Stimulated activated CD8-positive, alpha-beta memory T cell treated with anti-CD3 and anti-CD28 coated beads, Interleukin-12 subunit alpha, Interleukin-12 subunit beta, amount 100 ng/mL, for 24 hours (primary cell): ENCODE data around the gene KIAA1217.

ENCODE experiments used
- DNase-seq: peaks from one replicate; pipeline ENCODE4 v3.0.0-alpha.2; 2020; ENCODE audit errors: extremely low read depth

The KIAA1217 gene

DNA sequence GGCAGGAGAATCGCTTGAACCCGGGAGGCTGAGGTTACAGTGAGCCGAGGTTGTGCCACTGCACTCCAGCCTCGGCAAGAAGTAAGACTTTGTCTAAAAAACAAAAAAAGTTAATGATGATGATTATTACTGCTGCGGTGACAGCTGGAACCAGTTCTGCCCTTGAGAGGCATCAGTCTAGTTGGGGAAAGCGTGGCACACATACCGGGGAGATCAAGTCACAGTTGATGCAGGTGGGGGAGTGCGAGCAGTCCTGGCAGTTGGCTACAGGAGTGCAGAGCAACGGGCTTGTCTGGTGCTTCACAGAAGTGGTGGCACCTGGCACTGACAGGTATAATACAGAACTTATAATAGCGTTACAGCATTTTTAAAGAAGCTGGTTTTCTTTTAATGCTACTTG lies 341.7 kb downstream of the KIAA1217 start:
- no peak for DNase-seq

- no peak for DNase-seq
These were observed 342.2 kb downstream of the KIAA1217 start for GRCh38 chr10:24551161-24551560.

DNA sequence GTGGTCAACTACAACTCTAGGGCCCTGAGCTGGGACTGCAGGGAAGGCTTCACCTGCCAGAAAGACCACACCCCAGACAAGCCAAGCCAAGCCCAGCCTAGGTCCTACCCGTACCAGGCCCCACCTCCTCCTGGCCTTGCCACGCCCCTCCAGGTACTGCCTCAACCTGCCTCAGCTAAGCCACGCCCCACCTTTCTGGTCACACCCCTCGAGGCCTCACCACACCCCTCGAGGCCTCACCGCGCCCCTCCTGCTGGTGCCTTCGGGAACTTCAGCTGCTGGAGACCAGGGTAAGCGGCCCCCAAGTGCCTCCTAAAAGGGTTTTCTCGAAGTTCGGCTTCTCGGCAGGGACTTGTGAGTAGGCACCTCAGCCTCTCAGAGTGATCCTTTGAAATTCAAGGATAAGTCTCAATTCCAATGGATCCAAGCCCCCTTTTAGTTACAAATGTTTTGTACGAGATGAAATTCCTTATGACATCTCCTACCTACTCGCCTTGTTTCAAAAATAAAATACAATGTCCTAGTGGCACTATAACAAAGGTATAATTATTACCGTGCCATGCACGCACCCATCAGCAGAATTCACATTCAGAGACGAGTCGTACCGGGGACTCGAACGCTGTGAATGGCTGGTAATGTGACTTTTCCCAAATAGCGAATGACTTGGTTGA lies 343.5 kb downstream of the KIAA1217 start:
- DNase-seq, result no peak

GRCh38 chr10:24553051-24553612 lies 344.2 kb downstream of the KIAA1217 start:
- DNase-seq, result no peak

GRCh38 chr10:24554036-24554435 lies 345.1 kb downstream of the KIAA1217 start:
- no peak for DNase-seq

DNA sequence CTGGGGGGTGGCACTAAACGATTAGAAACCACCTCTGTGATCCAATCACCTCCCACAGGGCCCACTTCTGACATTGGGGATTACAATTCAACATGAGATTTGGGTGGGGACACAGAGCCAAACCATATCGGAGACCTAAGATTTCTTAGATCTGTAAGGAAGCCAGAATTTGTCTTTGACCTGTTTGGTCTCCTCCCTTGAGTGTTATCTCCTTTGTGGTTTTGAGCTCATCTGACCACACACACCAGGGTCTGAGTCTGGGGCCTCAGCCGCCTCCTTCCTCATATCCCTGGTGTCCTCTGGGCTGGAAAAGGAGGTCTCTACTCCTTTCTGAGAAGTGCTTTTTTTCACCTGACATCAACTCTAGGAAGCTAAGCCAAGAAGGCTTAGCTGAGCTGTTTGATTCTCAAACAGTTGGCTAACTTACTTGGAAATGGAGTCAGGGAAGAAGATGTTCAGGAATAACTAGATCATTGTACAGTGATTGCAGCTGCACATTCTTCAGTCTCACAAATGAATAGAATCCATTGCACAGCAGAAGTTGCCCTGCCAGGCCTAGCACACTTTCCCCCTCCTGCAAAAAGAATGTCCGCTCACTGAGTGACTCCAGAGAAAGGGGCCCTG lies 347.3 kb downstream of the KIAA1217 start:
- DNase-seq, result no peak

GRCh38 chr10:24556750-24557742 lies 348.1 kb downstream of the KIAA1217 start:
- DNase-seq, result no peak

- no peak for DNase-seq
These were observed 352.5 kb downstream of the KIAA1217 start for GRCh38 chr10:24561453-24561852.

DNA sequence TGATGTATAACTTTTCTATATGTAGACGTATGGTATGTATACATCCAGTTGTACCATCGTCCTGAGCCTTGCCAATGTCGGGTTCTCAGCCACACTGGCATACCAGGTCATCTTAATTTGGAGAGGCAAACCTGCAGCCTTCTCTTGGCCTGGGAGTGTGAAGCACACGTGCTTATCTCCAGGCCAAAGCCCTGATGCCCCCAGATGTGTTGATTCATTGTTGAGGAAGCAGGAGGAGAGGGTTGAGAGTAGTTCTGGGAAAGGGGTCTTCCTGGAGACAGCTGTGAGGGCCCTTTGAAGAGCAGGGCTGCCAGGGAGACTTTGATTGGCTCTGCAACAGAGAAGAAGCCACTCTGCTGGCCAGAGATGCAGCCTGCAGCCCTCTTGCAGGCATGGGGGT lies 359.1 kb downstream of the KIAA1217 start:
- no peak for DNase-seq

DNA sequence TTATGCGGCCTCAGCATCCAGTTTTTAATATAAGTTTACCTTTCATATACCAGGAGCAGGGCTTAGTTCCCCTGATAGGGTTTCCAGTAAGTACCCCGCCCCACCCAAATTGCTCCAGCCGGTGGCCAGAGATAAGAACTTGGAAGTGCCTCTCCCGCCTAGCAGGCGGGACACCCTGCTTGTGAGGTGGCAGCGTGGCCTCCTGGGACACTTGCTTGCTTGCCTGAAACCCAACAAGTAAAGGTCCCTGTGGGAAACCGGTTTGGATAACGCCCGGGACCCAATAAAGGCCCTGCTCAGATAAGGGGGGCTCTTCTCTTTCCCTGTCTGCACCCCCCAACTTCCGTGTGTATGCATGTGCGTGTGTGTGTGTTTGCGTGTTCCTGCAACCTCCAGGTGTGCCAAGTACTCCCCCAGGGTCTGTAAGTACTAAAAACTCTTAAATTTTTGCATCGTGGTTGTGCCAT lies 360.4 kb downstream of the KIAA1217 start:
- no peak for DNase-seq

GRCh38 chr10:24569828-24570657 lies 361.1 kb downstream of the KIAA1217 start:
- DNase-seq, result no peak

DNA sequence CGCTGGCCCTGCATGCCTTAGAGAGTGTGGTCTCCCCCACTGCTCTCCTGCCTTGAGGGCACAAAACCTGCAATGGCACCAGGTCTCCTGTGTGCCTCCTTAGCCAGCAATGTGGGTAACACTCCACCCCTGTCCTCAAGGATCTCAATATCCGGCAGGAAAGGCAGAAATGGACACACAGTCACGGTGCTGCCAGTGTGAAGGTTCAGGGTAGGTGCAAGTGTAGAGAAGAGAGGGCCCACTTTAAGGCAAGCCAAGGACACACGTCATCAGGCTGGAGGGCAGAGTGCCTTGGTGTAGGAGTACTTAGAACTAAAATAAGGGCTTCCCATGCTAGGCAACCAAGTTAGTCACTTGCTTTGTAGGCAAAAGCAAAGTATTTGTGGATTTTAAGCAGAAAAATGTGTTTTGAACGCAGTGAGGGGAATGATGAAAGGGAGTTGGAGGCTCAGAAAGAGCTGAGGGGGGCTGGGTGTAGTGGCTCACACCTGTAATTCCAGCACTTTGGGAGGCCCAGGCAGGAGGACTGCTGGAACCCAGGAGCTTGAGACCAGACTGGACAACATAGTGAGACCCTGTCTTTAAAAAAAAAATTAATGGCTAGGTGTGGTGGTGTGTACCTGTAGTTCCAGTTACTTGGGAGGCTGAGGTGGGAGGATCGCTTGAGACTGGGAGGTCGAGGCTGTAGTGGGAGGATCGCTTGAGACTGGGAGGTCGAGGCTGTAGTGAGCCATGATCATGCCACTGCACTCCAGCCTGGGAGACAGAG lies 361.9 kb downstream of the KIAA1217 start:
- no peak for DNase-seq

DNA sequence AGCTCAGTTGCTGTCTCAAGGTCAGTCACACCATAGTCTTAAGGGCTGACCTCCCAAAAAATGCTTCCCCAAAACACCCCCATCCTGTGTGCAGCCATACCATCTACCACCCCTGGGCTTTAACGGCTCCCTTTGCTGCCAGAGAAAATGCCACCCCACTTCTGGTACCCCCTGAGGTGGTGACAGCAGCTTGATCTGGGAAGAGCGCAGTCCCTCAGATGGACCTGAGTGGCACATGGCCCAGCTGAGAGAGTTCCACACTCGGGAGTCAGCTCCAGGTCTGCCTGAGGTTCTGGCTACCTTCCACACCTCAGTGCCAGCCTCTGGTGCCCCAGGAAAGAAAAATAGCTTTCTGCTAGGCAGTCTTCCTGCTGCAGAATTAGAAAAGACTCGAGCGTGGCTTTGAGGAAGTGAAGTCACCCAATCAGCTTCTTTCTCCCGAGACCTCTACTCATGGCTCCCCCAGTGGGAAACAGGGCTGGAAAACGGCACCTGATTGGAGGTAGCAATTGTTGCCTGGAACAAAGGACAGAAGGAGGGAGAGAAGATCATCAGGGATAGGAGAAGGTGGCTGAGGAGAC lies 363.0 kb downstream of the KIAA1217 start:
- DNase-seq, result no peak

- no peak for DNase-seq
These were observed 365.2 kb downstream of the KIAA1217 start for GRCh38 chr10:24574161-24574560.

GRCh38 chr10:24574578-24575155 lies 365.7 kb downstream of the KIAA1217 start:
- DNase-seq, result no peak

GRCh38 chr10:24575481-24576002 lies 366.6 kb downstream of the KIAA1217 start:
- no peak for DNase-seq

- DNase-seq, result no peak
These were observed 370.5 kb downstream of the KIAA1217 start for GRCh38 chr10:24579448-24579847.

DNA sequence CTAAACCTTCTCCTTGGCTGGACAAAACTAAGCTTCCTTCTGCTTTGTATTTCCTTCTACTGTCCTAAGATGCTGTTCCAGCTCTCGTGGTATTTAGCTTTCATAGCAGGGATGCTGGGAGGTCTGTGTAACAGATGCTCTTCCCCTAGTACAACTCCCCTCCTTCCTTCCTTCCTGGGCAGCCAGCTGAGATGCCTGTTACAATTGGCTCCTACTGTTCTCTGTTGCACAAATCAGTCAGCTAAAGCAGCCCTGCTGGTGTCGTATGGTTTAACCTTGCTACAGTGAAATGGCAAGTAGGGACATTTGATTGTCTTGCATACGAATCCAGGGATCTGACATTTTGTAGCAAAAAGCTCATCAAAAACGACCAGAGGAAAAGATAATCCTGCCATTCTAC lies 371.0 kb downstream of the KIAA1217 start:
- no peak for DNase-seq

GRCh38 chr10:24589265-24589664 lies 380.3 kb downstream of the KIAA1217 start:
- DNase-seq, result no peak
